ENCODE results near the gene VPS9D1.

Gene VPS9D1

GRCh38 chr16:89759746-89760340 is 39.1 kb upstream of the VPS9D1 start:
- Histone ChIP-seq H3K27ac (no peak overlapping the region), H3K27me3 (no peaks in the 10 kb centered on the region), H3K4me3 (no peak overlapping the region), H3K9me3 (no peaks in the 10 kb centered on the region), H3K4me1 (no peaks in the 10 kb centered on the region), H3K36me3 (no peaks in the 10 kb centered on the region)
- intact Hi-C loops (cut with DNase I; ENCODE audit: low total_unique reads) = no loop called here
- peak in 1 of 2 donors; percentile 28 for DNase-seq
- TF ChIP-seq CTCF (IDR thresholded peaks at IDR 0.05) = no peak

- Histone ChIP-seq H3K4me1 (no peaks in the 10 kb centered on the region), H3K4me3 (no peak overlapping the region), H3K27me3 (no peaks in the 10 kb centered on the region), H3K27ac (no peak overlapping the region), H3K36me3 (no peaks in the 10 kb centered on the region), H3K9me3 (no peaks in the 10 kb centered on the region)
- peak in 1 of 2 donors; percentile 53 for DNase-seq
- no peak for TF ChIP-seq CTCF (IDR thresholded peaks at IDR 0.05)
- intact Hi-C loops (cut with DNase I; ENCODE audit: low total_unique reads) = no loop called here
Observed at GRCh38 chr16:89749637-89750036, 28.9 kb upstream of the VPS9D1 start.

DNA sequence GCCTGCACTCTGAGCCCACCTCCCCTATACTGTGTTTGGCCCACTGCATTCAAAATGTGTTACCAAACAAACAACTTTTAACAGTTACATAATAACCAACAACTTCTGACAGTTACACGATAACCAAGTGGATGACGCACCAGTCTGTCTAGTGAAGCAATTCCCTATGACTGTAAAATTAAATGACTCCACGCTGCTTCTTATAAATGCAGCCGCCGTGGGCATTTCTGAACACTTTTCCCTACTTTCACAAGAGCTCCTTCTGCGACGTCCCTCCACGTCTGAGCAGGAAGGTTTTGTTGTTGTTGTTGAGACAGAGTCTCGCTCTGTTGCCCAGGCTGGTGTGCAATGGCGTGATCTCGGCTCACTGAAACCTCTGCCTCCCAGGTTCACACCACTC is 28.2 kb upstream of the VPS9D1 start:
- no peak for TF ChIP-seq CTCF (IDR thresholded peaks at IDR 0.05)
- Histone ChIP-seq H3K27ac (no peak overlapping the region), H3K27me3 (no peaks in the 10 kb centered on the region), H3K36me3 (no peaks in the 10 kb centered on the region), H3K4me3 (no peak overlapping the region), H3K4me1 (no peaks in the 10 kb centered on the region), H3K9me3 (no peaks in the 10 kb centered on the region)
- DNase-seq = no peak
- intact Hi-C loops (cut with DNase I; ENCODE audit: low total_unique reads) = no loop called here

- H3K4me1 ChIP-seq = no peaks in the 10 kb centered on the region
- no peak for TF ChIP-seq CTCF (IDR thresholded peaks at IDR 0.05)
- H3K36me3 ChIP-seq = no peaks in the 10 kb centered on the region
- intact Hi-C loops (cut with DNase I; ENCODE audit: low total_unique reads) = no loop called here
- H3K9me3 ChIP-seq = no peaks in the 10 kb centered on the region
- no peak overlapping the region for H3K4me3 ChIP-seq
- no peaks in the 10 kb centered on the region for H3K27me3 ChIP-seq
- DNase-seq = no peak
- H3K27ac ChIP-seq = no peak overlapping the region
Observed at GRCh38 chr16:89748076-89748475, 27.4 kb upstream of the VPS9D1 start.

- TF ChIP-seq CTCF (IDR thresholded peaks at IDR 0.05) = no peak
- intact Hi-C loops (cut with DNase I; ENCODE audit: low total_unique reads) = no loop called here
- H3K4me3 ChIP-seq = no peak overlapping the region
- H3K27ac ChIP-seq = no peak overlapping the region
- H3K36me3 ChIP-seq = peaks cover 0 to 5% (median 0%) of the 10 kb centered on the region in 3 donors
- no peaks in the 10 kb centered on the region for H3K9me3 ChIP-seq
- H3K4me1 ChIP-seq = no peaks in the 10 kb centered on the region
- DNase-seq = no peak
- no peaks in the 10 kb centered on the region for H3K27me3 ChIP-seq
Observed at GRCh38 chr16:89746043-89746442, 25.3 kb upstream of the VPS9D1 start.

DNA sequence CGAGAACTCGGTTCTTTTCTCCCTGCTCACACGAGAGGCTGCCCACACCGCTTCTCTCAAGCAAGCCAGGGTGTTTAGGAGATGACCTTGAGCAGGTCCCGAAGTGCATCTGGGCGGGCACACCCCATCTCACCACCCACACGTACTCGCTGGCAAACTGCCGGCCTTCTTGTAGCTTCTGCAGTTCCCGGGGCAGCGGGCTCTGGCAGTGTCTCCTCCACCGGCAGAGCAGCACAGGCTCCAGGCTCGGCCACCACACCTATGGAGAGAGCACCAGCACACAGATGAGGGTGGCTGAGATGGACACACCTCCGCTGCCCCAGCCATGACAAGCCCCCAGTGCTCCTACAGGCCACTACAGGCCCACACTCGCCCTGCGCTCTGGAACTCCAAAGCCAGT is 24.1 kb upstream of the VPS9D1 start:
- DNase-seq = no peak
- H3K27me3 ChIP-seq = no peaks in the 10 kb centered on the region
- intact Hi-C loops (cut with DNase I; ENCODE audit: low total_unique reads) = no loop called here
- TF ChIP-seq CTCF (IDR thresholded peaks at IDR 0.05) = no peak
- peaks cover under 1 to 17% (median 8%) of the 10 kb centered on the region in 3 donors for H3K36me3 ChIP-seq
- no peak overlapping the region for H3K4me3 ChIP-seq
- no peaks in the 10 kb centered on the region for H3K4me1 ChIP-seq
- no peak overlapping the region for H3K27ac ChIP-seq
- H3K9me3 ChIP-seq = no peaks in the 10 kb centered on the region

Data from tibial artery (tissue), 4 donors.